ENCODE results near the gene EPYC.
"Not testable (repeated sequence)": the region's sequence is repeated elsewhere in the genome, so short reads cannot be mapped to it uniquely, and the experiment has no call there.

Gene EPYC

GRCh38 chr12:90991952-90992465 is 12.8 kb downstream of the EPYC start:
- DNase-seq (ENCODE audit: low read depth, low spot score) = no peak

GRCh38 chr12:90990611-90991010 is 14.2 kb downstream of the EPYC start:
- DNase-seq (ENCODE audit: low read depth, low spot score) = no peak

GRCh38 chr12:90989686-90990111 is 15.1 kb downstream of the EPYC start:
- DNase-seq (ENCODE audit: low read depth, low spot score) = no peak

- DNase-seq (ENCODE audit: low read depth, low spot score) = no peak
Observed at GRCh38 chr12:90987520-90987919, 17.3 kb downstream of the EPYC start.

- no peak for DNase-seq (ENCODE audit: low read depth, low spot score)
Observed at GRCh38 chr12:90987101-90987500, 17.7 kb downstream of the EPYC start.

- DNase-seq (ENCODE audit: low read depth, low spot score) = not testable (repeated sequence)
Observed at GRCh38 chr12:90985331-90985730, 19.4 kb downstream of the EPYC start.

GRCh38 chr12:90984114-90984513 is 20.7 kb downstream of the EPYC start:
- peak; percentile 33 for DNase-seq (ENCODE audit: low read depth, low spot score)

- DNase-seq (ENCODE audit: low read depth, low spot score) = no peak
Observed at GRCh38 chr12:90982170-90982569, 22.6 kb downstream of the EPYC start.

GRCh38 chr12:90979951-90980350 is 24.8 kb downstream of the EPYC start:
- no peak for DNase-seq (ENCODE audit: low read depth, low spot score)

- no peak for DNase-seq (ENCODE audit: low read depth, low spot score)
Observed at GRCh38 chr12:90979019-90979418, 25.8 kb downstream of the EPYC start.

GRCh38 chr12:90978117-90978770 is 26.5 kb downstream of the EPYC start:
- no peak for DNase-seq (ENCODE audit: low read depth, low spot score)

- DNase-seq (ENCODE audit: low read depth, low spot score) = no peak
Observed at GRCh38 chr12:90977224-90977623, 27.5 kb downstream of the EPYC start.

GRCh38 chr12:90974286-90974685 is 30.5 kb downstream of the EPYC start:
- DNase-seq (ENCODE audit: low read depth, low spot score) = no peak

- DNase-seq (ENCODE audit: low read depth, low spot score) = no peak
Observed at GRCh38 chr12:90972226-90972625, 32.5 kb downstream of the EPYC start.

GRCh38 chr12:90970911-90971310 is 33.9 kb downstream of the EPYC start:
- no peak for DNase-seq (ENCODE audit: low read depth, low spot score)

GRCh38 chr12:90970471-90970870 is 34.3 kb downstream of the EPYC start:
- no peak for DNase-seq (ENCODE audit: low read depth, low spot score)

GRCh38 chr12:90969851-90970250 is 34.9 kb downstream of the EPYC start:
- DNase-seq (ENCODE audit: low read depth, low spot score) = no peak

GRCh38 chr12:90969346-90969745 is 35.4 kb downstream of the EPYC start:
- DNase-seq (ENCODE audit: low read depth, low spot score) = no peak

- no peak for DNase-seq (ENCODE audit: low read depth, low spot score)
Observed at GRCh38 chr12:90965204-90965603, 39.6 kb downstream of the EPYC start.

GRCh38 chr12:90964616-90965015 is 40.2 kb downstream of the EPYC start:
- DNase-seq (ENCODE audit: low read depth, low spot score) = no peak

- DNase-seq (ENCODE audit: low read depth, low spot score) = no peak
Observed at GRCh38 chr12:90963946-90964345, 40.8 kb downstream of the EPYC start.

GRCh38 chr12:90961154-90961553 is 43.6 kb downstream of the EPYC start:
- DNase-seq (ENCODE audit: low read depth, low spot score) = no peak

GRCh38 chr12:90959538-90960139 is 45.1 kb downstream of the EPYC start:
- DNase-seq (ENCODE audit: low read depth, low spot score) = no peak

All from iPS DF 19.7 (cell line).